CD4-positive, alpha-beta T cell treated with Interleukin-1 beta for 1 hour (primary cell): ENCODE results near the gene KCNN1.
"Not testable (repeated sequence)": the region's sequence is repeated elsewhere in the genome, so short reads cannot be mapped to it uniquely, and the experiment has no call there.

Source experiments
- DNase-seq, 2 donors: peaks; one replicate each; pipeline ENCODE4 v3.0.0-alpha.2; 2020 to 2022

Gene KCNN1

GRCh38 chr19:17969096-17969792, 2.3 kb downstream of the KCNN1 start:
- DNase-seq, result no peak

- DNase-seq, result no peak
These were observed 5.3 kb downstream of the KCNN1 start for GRCh38 chr19:17972230-17972629.

- DNase-seq, result no peak
These were observed 6.9 kb downstream of the KCNN1 start for GRCh38 chr19:17973759-17974158.

- DNase-seq, result no peak
These were observed 7.6 kb downstream of the KCNN1 start for GRCh38 chr19:17974551-17974950.

GRCh38 chr19:17975032-17975431, 8.1 kb downstream of the KCNN1 start:
- DNase-seq, result no peak

- DNase-seq, result no peak
These were observed 10.1 kb downstream of the KCNN1 start for GRCh38 chr19:17977021-17977420.

- no peak for DNase-seq
These were observed 10.6 kb downstream of the KCNN1 start for GRCh38 chr19:17977488-17977887.

- DNase-seq, result no peak
These were observed 14.7 kb downstream of the KCNN1 start for GRCh38 chr19:17981611-17982010.

GRCh38 chr19:17982430-17982829, 15.5 kb downstream of the KCNN1 start:
- DNase-seq, result no peak

- DNase-seq, result no peak
These were observed 18.3 kb downstream of the KCNN1 start for GRCh38 chr19:17985037-17985818.

- not testable (repeated sequence) for DNase-seq
These were observed 19.7 kb downstream of the KCNN1 start for GRCh38 chr19:17986569-17986968.

- DNase-seq, result no peak
These were observed 21.3 kb downstream of the KCNN1 start for GRCh38 chr19:17988161-17988560.

GRCh38 chr19:17989425-17990094, 22.7 kb downstream of the KCNN1 start:
- no peak for DNase-seq

GRCh38 chr19:17993076-17993813, 26.3 kb downstream of the KCNN1 start:
- no peak for DNase-seq

- DNase-seq, result peak; percentile 85 to 88
These were observed 30.0 kb downstream of the KCNN1 start for GRCh38 chr19:17996826-17997316.

GRCh38 chr19:17997969-17998826, 31.3 kb downstream of the KCNN1 start:
- DNase-seq, result no peak

- no peak for DNase-seq
These were observed 31.9 kb downstream of the KCNN1 start for GRCh38 chr19:17998827-17999150.

- no peak for DNase-seq
These were observed 33.0 kb downstream of the KCNN1 start for GRCh38 chr19:17999684-18000479.

GRCh38 chr19:18000480-18000914, 33.6 kb downstream of the KCNN1 start:
- no peak for DNase-seq

- peak; percentile 97 to 98 for DNase-seq
These were observed 34.2 kb downstream of the KCNN1 start for GRCh38 chr19:18000915-18001776.
